PC-9 (cell line): ENCODE results near the gene ASB1. TPM values are rescaled to one million over a fixed set of nuclear protein-coding genes. Genes with fewer than 3 reads are reported as not detected.

Experiments used
- BruUV-seq: library from RNA; stranded (reverse); fragments of 400-500 nt; replicated peaks from 2 replicates; lab custom pipeline; 2021; lab: Mats Ljungman, UMichigan
- CTCF ChIA-PET: fragments of 300-600 bp; sonication (Branson Sonifier 250); formaldehyde crosslinking; loops from one replicate; lab custom pipeline; 2022; ENCODE audit warnings: antibody characterized with exemption; lab: Charles Lee
- POLR2A ChIA-PET: fragments of 300-600 bp; sonication (Branson Sonifier 250); formaldehyde crosslinking; loops from one replicate; lab custom pipeline; 2022; ENCODE audit warnings: antibody characterized with exemption; ENCODE audit not compliant: unreplicated experiment; lab: Charles Lee
- DNase-seq, 2 experiments: peaks; one replicate each; pipeline versions ENCODE4 v3.0.0 to v3.0.0-alpha.2; 2015 to 2022; ENCODE audit warnings: mixed read lengths in 1 of 2
- H2AFZ ChIP-seq: fragments of 200-600 bp; sonication (generic); 2 replicates; pipeline ENCODE4 v1.8.1; 2017; ENCODE audit warnings: antibody characterized with exemption
- H3F3A ChIP-seq: fragments of 200-600 bp; sonication (generic); 2 replicates; pipeline ENCODE4 v1.8.1; 2017; ENCODE audit warnings: antibody characterized with exemption, mild to moderate bottlenecking, low read depth; ENCODE audit not compliant: insufficient read depth
- H3K27ac ChIP-seq: fragments of 200-600 bp; sonication (generic); 2 replicates; pipeline ENCODE4 v1.6.1; 2016; ENCODE audit warnings: mixed run types
- H3K27me3 ChIP-seq: fragments of 200-600 bp; sonication (generic); 2 replicates; pipeline ENCODE4 v1.6.1; 2016; ENCODE audit warnings: low read depth, mixed run types; ENCODE audit not compliant: insufficient read depth
- H3K36me3 ChIP-seq: fragments of 200-600 bp; sonication (generic); 2 replicates; pipeline ENCODE4 v1.6.1; 2016; ENCODE audit warnings: low read depth, mixed run types
- H3K4me1 ChIP-seq: fragments of 200-600 bp; sonication (generic); replicated peaks from 2 replicates; pipeline ENCODE4 v1.6.1; 2016; ENCODE audit warnings: mixed run types; ENCODE audit not compliant: insufficient read depth
- H3K4me2 ChIP-seq: fragments of 200-600 bp; sonication (generic); 2 replicates; pipeline ENCODE4 v1.6.1; 2017; ENCODE audit warnings: mixed run types
- H3K4me3 ChIP-seq: fragments of 200-600 bp; sonication (generic); 2 replicates; pipeline ENCODE4 v1.6.1; 2016; ENCODE audit warnings: mixed run types
- H3K79me2 ChIP-seq: fragments of 200-600 bp; sonication (generic); 2 replicates; pipeline ENCODE4 v1.6.1; 2017; ENCODE audit warnings: low read depth, mixed run types
- H3K9me2 ChIP-seq: fragments of 200-600 bp; sonication (generic); 2 replicates; pipeline ENCODE4 v1.8.1; 2017; ENCODE audit warnings: mild to moderate bottlenecking; ENCODE audit not compliant: insufficient read depth
- H3K9me3 ChIP-seq: fragments of 200-600 bp; sonication (generic); 2 replicates; pipeline ENCODE4 v1.8.1; 2016; ENCODE audit warnings: low read depth; ENCODE audit not compliant: insufficient read depth
- H4K20me1 ChIP-seq: fragments of 200-600 bp; sonication (generic); 2 replicates; pipeline ENCODE4 v1.8.1; 2017; ENCODE audit not compliant: insufficient read depth
- CTCF ChIP-seq: fragments of 200-600 bp; sonication (generic); conservative IDR thresholded peaks from 2 replicates; pipeline ENCODE4 v1.6.1; 2017; ENCODE audit warnings: mixed run types, antibody characterized with exemption, mild to moderate bottlenecking, moderate library complexity
- EZH2 ChIP-seq: fragments of 200-600 bp; sonication (generic); IDR thresholded peaks from 2 replicates; pipeline ENCODE4 v1.8.0; 2017; ENCODE audit warnings: antibody characterized with exemption, low read depth
- intact Hi-C: fragments of 100-400 bp; cut with micrococcal nuclease; formaldehyde crosslinking; loops from one replicate; pipeline ENCODE4 v1.10.0; 2022; ENCODE audit not compliant: unreplicated experiment
- total RNA-seq: library from RNA; stranded (reverse); gene quantifications from 2 replicates; pipeline ENCODE4 v1.2.3, GENCODE V29; 2021

The ASB1 gene
- total RNA-seq, 1 experiment from 2014 or later = 56.7 TPM

- Histone ChIP-seq H3K9me2 (no peaks in the 10 kb centered on the region), H3K79me2 (no peaks in the 10 kb centered on the region), H3K27me3 (no peaks in the 10 kb centered on the region), H3K27ac (no peak overlapping the region), H3K9me3 (peaks cover 13% of the 10 kb centered on the region), H3K4me1 (no peaks in the 10 kb centered on the region), H3K4me2 (no peak overlapping the region), H4K20me1 (no peaks in the 10 kb centered on the region), H2AFZ (no peak overlapping the region), H3F3A (no peaks in the 10 kb centered on the region), H3K36me3 (no peaks in the 10 kb centered on the region), H3K4me3 (no peak overlapping the region)
- CTCF ChIA-PET = no interaction called here
- intact Hi-C loops = no loop called here
- no peak for DNase-seq
- BruUV-seq = no TSS peak
- TF ChIP-seq EZH2 (no peak), CTCF (no peak)
- POLR2A ChIA-PET = no interaction called here
Measured at GRCh38 chr2:238475034-238475433, 48.3 kb downstream of the ASB1 start.

GRCh38 chr2:238475566-238475965 is 48.8 kb downstream of the ASB1 start:
- H3K36me3 ChIP-seq = no peaks in the 10 kb centered on the region
- POLR2A ChIA-PET = no interaction called here
- no TSS peak for BruUV-seq
- intact Hi-C loops = no loop called here
- H3F3A ChIP-seq = no peaks in the 10 kb centered on the region
- no peaks in the 10 kb centered on the region for H3K27me3 ChIP-seq
- no peak for TF ChIP-seq EZH2
- no peak for TF ChIP-seq CTCF
- H3K27ac ChIP-seq = no peak overlapping the region
- no peaks in the 10 kb centered on the region for H3K4me1 ChIP-seq
- H3K4me2 ChIP-seq = no peak overlapping the region
- no peaks in the 10 kb centered on the region for H3K79me2 ChIP-seq
- CTCF ChIA-PET = no interaction called here
- no peaks in the 10 kb centered on the region for H3K9me2 ChIP-seq
- no peak overlapping the region for H3K4me3 ChIP-seq
- no peak overlapping the region for H2AFZ ChIP-seq
- DNase-seq = no peak
- peaks cover 18% of the 10 kb centered on the region for H3K9me3 ChIP-seq
- H4K20me1 ChIP-seq = no peaks in the 10 kb centered on the region

- Histone ChIP-seq H4K20me1 (no peaks in the 10 kb centered on the region), H3F3A (no peaks in the 10 kb centered on the region), H3K4me2 (no peak overlapping the region), H3K9me3 (peaks cover 19% of the 10 kb centered on the region), H3K9me2 (no peaks in the 10 kb centered on the region), H2AFZ (no peak overlapping the region), H3K4me3 (no peak overlapping the region), H3K36me3 (no peaks in the 10 kb centered on the region), H3K79me2 (no peaks in the 10 kb centered on the region), H3K4me1 (no peaks in the 10 kb centered on the region), H3K27me3 (no peaks in the 10 kb centered on the region), H3K27ac (no peak overlapping the region)
- POLR2A ChIA-PET = interaction anchor here (0.7 kb wide), 1 partner anchor 372 kb away, joined by 3 read pairs; no protein-coding TSS in a partner anchor
- BruUV-seq = no TSS peak
- CTCF ChIA-PET = no interaction called here
- DNase-seq = no peak
- no peak for TF ChIP-seq EZH2
- no peak for TF ChIP-seq CTCF
- intact Hi-C loops = no loop called here
Measured at GRCh38 chr2:238476258-238476657, 49.5 kb downstream of the ASB1 start.
